Suprapubic skin (tissue), 4 donors: ENCODE measurements around the gene NKRF.

Source experiments
- CTCF ChIP-seq, 2 donors: fragments of 200-600 bp in 1 of 2; fragments of 450-650 bp in 1 of 2; sonication (generic) in 1 of 2; IDR thresholded peaks; one replicate each; pipeline ENCODE4 v1.5.1; 2016 to 2019; ENCODE audit warnings: antibody characterized with exemption in 2 of 2, mild to moderate bottlenecking in 1 of 2, moderate library complexity in 1 of 2
- EP300 ChIP-seq: sonication (generic); formaldehyde crosslinking; IDR thresholded peaks from one replicate; pipeline ENCODE4 v1.6.1; 2017; ENCODE audit warnings: antibody characterized with exemption
- POLR2A ChIP-seq, 2 donors: fragments of 450-650 bp; IDR thresholded peaks; one replicate each; pipeline ENCODE4 v1.6.1; 2017; ENCODE audit warnings: antibody characterized with exemption in 2 of 2, mild to moderate bottlenecking in 2 of 2, moderate library complexity in 2 of 2
- POLR2AphosphoS5 ChIP-seq, 3 donors: sonication (generic); formaldehyde crosslinking; IDR thresholded peaks; one replicate each; pipeline ENCODE4 v1.6.1; 2017; ENCODE audit warnings: antibody characterized with exemption in 3 of 3

DNA sequence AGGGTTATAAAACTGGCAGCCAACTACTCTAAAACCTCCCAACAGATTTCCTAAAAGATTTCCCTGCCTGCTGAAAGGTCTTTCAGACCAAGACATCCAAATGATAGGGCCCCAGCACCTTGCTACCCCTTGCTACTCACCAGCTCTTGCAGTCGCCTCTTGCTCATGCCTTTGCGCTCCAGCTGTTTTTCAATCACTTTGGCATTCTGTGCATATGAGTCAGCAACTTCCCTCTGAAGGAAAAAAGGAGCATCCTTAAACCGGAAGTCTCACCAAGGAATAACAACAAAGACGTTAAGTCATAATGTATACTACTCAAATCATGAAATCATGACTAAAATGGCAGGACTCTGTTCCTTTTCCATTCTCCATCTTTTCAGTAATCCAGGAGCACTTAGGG, 65.0 kb downstream of the NKRF start:
- TF ChIP-seq CTCF (IDR thresholded peaks at IDR 0.05) (no peak), POLR2AphosphoS5 (IDR thresholded peaks at IDR 0.05) (no peak), POLR2A (IDR thresholded peaks at IDR 0.05) (no peak), EP300 (no peak)
